SIG-M5 (cell line): ENCODE data around the gene IGFALS.

Source experiments
- DNase-seq: peaks from one replicate; lab custom pipeline; 2025; lab: John Stamatoyannopoulos, UW

The IGFALS gene

DNA sequence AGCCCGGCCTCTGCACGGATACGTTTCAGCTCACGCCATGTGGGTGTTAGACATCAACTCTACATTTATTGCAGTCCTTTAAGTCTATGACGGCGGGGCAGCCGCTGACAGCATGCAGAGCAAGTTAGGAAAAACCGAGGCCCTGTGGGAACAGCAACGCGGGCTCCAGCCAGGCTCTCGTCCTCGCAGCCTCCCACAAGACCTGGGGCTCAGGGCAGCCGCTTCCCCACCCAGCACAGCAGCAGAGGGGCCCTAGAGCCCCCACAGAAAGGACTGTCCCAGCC lies 16.9 kb downstream of the IGFALS start:
- DNase-seq, result no peak

DNA sequence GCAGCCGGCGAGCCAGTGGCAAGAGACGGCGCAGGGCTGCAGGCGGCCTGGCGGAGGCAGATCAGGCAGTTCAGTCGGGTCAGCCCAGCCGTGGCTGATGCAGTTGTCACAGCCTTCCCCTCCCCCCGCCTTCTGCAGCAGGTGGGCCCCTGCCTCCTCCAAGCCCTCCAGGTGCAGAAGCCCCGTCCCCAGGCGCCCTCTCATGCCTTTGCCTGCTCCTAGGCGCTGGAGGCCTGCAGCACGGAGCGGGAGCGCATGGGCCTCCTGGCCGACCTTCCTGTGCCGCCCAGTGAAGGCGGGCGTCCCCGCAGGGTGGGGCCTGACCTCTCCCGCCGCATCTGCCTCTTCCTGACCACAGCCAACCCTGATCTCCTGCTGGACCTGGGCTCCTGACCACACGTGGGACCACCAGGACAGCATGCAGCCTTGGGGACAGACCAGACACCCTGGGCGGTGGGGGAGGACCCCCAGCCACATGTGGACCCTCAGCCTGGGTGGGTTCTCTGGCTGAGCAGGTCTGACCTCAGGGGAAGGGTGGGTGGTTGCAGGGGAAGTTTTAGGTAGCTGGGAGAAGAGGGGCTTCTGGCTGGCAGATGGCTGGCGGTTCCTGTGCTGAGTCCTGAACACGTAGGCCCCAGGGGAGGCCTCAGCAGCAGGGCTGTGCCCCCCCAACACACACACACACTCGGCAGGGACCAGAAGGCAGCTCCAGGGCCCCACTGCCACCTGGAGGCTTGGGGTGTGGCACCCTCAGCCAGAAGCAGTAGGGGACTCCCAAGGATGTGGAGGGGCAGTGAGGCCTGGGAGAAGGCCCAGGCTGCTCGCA lies 17.4 kb downstream of the IGFALS start:
- no peak for DNase-seq

- DNase-seq, result no peak
Measured at GRCh38 chr16:1775006-1775845, 18.3 kb downstream of the IGFALS start.

- DNase-seq, result no peak
Measured at GRCh38 chr16:1774448-1774780, 19.1 kb downstream of the IGFALS start.

DNA sequence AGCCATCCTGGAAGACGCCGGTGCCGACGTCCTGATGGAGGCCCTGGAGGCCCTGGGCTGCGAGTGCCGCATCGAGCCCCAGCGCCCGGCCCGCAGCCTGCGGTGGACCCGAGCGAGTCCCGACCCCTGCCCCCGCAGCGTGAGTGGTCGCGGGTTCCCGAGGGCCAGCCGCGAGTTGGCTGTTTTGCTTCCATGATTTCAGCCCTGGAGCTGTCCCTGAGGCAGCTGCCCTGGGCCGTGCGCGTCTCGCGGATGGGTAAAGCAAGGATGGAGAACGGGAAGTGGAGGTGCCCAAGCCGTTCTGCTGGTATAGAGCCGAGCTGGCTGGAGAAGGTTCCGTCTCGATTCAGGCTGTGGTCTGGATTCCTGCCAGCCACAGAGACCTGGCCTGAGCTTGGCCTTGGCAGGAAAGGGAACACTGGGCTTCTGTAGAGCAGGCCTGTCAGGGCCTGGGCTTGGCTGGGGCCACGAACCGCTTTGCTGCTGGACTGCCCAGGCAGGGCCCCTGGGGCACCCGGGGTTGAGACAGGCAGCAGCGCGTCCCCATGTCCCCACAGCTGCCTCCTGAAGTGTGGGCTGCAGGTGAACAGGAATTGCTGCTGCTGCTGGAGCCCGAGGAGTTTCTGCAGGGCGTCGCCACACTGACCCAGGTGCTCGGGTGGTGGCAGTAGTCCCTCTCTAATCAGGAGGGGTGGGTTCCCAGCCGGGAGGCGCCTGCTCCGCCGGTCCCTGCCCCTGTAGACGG lies 19.6 kb downstream of the IGFALS start:
- DNase-seq, result no peak

DNA sequence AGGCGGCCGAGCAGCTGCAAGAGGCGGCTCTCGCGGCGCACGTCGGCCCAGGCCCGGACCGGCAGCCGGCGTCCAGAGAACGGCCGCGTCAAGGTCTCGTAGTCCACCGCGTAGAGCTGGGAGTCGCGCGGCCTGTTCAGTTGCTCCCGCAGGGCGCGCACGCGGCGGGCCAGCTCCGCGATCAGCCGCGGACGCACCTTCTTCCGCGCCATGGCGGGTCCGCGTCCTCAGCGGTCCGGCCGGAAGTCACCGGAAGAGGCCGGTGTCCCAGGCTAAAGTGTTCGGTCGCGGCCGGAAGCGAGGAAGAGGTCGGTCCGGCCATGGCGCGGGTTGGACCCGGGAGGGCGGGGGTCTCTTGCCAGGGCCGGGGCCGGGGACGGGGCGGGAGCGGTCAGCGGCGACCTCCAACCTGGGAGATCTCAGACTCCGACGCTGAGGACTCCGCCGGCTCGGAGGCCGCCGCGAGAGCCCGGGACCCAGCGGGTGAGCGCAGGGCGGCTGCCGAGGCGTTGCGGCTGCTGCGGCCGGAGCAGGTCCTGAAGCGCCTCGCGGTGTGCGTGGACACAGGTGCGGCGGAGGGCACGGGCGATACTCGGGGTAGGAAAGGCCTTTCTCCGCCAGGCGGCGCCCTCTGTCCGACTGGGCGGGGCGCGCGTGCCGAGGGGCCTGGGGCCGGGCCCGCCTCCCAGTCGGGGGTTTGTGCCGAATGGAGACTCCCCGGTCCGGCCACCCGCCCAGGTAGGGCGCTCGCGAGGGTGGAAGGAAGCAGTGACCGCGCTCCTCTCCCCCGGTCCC lies 20.4 kb downstream of the IGFALS start, which contains the start of gene MRPS34:
MRPS34 (minus strand) TSS at position 227 of the 795 bp plus-strand sequence; CDS start at position 212, 15 bp downstream.
- DNase-seq, result no peak

DNA sequence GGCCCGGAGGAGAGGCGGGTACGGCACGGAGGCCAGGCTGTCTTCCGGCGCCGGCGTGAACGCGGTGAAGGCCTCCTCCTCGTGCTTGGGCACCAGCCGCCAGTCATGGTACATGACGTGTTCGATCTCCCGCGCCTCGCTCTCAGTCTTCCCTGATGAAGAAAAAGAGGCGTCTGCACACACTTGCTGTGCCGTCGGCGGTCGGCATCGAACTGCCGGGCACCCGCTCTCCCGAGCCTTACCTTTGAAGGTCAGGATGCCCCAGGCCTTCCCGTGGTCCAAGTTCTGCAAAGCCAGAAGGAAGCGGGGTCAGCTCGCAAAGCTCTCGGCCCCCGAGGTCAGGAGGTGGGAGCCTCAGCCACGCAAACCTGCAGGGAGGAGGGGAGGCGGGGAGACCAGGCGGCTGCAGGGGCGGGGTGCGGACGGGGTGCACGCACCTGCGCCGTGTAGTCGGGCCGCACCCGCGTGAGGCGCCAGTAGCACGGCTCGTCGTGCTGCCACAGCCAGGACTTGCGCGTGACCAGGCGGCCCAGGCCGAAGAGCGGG lies 21.1 kb downstream of the IGFALS start, which contains the start of gene EME2:
EME2 (plus strand) TSS at position 449 of the 546 bp plus-strand sequence. CDS start 418 bp downstream, outside the sequence.
- no peak for DNase-seq

- DNase-seq, result no peak
Measured at GRCh38 chr16:1771864-1772361, 21.6 kb downstream of the IGFALS start.

DNA sequence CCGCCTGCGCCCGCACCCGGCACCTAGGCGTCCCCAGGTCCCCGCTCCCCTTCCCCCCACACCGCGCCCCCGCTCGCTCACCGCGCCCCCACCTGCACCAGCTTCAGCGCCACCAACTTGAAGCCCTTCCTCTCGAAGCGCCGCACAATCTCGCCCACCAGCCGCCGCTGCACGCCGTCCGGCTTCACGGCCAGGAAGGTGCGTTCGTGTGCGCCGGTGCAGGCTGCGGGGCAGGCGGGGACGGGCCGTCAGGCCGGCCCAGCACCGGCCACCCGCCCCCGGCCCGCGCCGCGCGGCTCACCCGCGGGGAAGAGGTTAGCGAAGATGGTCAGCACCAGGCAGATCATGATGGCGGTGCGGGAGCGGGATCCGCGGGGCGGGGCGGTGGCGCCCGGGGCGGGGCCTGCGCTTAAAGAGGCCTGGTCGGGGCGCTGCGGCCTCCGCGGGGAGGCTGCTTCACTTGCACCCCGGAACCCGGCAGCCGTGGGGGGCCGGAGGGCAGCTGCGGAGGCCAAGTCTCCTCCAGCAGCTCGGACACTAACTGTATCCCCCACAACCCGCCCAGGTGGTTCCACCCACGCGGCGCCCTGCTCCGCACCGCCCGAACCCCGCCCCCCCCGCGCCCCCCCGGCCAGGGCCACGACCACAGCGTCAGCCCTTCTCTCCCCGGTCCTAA lies 22.2 kb downstream of the IGFALS start, which contains the start of gene NME3:
NME3 (minus strand) TSS at position 356 of the 676 bp plus-strand sequence; CDS start at position 347, 9 bp downstream.
- DNase-seq, result no peak

DNA sequence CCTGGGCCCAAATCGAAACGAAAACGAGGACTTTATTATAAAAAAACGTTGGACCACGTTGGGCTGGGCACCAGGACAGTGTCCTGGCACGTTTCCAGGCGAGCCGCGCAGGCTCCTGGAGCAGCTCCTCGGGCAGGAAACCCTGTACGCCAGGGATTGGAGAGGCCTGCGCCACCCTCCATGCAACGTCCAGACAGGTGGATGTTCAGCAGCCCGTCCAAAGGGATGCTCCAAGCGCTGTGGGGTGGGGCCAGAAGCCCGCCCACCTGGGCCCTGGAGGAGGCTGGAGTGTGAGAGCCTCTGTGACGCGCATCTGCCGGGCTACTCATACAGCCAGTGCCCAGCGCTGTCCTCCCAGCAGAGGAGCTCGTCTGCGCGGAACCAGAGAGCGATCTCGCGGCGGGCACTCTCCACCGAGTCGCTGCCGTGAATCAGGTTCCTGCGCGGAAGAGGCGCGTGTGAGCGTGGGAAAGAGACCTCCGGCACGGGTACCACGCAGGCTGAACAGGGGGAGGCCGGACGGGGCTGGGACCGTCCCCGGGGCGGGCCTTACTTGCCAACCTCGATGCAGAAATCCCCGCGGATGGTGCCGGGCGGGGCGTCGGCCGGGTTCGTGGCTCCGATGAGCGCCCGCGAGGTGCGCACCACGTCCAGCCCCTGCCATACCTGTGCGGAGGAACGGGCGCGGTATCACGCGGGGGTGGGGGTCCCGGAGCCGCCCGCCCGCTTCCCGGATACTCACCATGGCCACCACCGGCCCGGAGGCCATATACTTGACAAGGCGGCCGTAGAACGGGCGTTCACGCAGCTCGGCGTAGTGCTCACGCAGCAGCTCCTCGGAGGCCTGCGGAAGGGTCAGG lies 22.9 kb downstream of the IGFALS start:
- DNase-seq, result no peak

- DNase-seq, result no peak
Measured at GRCh38 chr16:1769402-1770300, 23.9 kb downstream of the IGFALS start.

- DNase-seq, result no peak
Measured at GRCh38 chr16:1768767-1769401, 24.6 kb downstream of the IGFALS start.

- no peak for DNase-seq
Measured at GRCh38 chr16:1768061-1768766, 25.3 kb downstream of the IGFALS start.

DNA sequence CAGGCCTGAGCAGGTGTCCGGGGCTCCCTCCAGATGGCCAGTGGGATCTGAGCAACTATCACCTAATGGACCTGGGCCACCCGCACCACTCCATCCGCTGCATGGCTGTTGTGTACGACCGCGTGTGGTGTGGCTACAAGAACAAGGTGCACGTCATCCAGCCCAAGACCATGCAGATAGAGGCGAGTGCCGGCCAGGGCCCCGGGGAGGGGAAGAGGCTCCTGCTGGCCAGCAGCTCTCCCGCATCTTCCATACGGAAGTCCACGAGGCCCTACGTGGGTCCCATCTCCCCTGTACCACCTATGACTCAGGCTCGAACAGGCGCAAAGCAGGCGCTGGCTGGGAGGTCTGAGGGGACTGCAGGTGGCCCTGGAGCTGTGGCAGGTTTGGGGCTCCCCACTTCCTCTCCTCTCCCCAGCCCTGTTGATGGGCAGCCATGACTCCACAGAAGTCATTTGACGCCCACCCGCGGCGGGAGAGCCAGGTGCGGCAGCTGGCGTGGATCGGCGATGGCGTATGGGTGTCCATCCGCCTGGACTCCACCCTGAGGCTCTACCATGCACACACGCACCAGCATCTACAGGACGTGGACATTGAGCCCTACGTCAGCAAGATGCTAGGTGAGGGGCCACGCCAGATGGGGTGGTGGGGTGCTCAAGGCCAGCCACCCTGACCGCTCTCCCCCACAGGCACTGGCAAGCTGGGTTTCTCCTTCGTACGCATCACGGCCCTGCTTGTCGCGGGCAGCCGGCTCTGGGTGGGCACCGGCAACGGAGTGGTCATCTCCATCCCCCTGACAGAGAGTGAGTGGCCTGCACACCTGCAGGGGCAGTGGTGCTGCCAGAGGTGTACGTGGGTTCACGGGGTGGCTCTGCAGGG lies 26.1 kb downstream of the IGFALS start:
- DNase-seq, result no peak

DNA sequence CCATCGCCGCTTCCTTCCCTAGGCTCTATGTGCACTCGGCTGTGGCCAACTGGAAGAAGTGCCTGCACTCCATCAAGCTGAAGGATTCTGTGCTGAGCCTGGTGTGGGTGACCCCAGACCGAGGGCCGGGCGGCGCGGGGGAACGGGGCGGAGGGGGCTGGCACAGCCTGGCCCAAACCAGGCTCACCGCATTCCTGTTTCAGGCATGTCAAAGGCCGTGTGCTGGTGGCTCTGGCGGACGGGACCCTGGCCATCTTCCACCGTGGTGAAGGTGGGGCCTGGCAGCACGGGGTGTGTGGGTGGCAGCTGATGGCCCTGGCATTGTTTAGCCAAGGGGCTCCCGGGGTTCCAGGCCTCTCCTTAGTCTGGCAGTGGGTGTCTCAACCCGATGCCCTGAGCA lies 26.8 kb downstream of the IGFALS start:
- DNase-seq, result no peak

- DNase-seq, result no peak
Measured at GRCh38 chr16:1766231-1766630, 27.3 kb downstream of the IGFALS start.
